ENCODE data around the gene TMEM156.

DNA sequence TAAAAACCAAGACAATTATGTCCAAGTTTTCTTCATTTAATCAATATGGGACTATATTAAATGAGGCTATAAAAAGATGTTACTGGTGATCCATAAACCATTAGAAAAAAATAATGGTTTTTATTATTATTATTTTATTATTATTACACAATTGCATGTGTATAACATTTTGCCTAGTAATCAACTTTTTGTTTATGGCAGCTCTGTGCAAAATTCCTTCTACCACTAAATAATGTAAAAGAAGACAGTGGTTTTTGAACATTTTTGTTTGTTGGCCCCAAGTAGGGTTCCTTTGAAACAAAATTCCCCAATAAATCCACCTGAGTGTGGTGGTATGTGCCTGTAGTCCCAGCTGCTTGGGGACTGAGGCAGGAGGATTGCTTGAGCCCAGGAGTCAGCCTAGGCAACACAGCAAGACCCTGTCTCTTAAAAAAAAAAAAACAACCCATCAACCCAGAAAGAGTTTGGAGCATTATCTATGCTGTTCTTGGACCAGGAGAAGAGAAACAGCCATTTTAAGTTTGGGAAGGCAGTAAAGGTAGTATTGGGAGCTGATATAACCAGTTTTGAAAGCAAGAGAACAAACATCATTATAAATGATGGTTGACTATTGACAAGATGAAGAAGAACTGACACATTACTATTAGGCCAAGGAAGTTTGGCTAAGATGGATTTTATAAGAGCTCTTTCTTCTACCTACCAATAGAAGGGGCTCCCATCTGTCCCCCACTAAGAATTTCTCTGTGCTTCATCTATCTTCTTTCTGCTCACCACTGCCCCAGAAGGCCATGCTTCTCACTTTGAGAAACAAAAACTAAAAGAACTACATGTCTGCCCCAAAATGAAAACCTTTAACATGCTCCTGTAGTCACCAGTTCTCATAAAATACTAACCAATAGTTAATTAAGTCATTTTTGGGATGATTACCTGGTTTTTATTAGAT is 2.2 kb downstream of the TMEM156 start:
- TF ChIP-seq EP300 (conservative IDR thresholded peaks at IDR 0.05; ENCODE audit: poor library complexity, severe bottlenecking) = no peak
- TF ChIP-seq, protein P1, sequence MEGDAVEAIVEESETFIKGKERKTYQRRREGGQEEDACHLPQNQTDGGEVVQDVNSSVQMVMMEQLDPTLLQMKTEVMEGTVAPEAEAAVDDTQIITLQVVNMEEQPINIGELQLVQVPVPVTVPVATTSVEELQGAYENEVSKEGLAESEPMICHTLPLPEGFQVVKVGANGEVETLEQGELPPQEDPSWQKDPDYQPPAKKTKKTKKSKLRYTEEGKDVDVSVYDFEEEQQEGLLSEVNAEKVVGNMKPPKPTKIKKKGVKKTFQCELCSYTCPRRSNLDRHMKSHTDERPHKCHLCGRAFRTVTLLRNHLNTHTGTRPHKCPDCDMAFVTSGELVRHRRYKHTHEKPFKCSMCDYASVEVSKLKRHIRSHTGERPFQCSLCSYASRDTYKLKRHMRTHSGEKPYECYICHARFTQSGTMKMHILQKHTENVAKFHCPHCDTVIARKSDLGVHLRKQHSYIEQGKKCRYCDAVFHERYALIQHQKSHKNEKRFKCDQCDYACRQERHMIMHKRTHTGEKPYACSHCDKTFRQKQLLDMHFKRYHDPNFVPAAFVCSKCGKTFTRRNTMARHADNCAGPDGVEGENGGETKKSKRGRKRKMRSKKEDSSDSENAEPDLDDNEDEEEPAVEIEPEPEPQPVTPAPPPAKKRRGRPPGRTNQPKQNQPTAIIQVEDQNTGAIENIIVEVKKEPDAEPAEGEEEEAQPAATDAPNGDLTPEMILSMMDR (IDR thresholded peaks at IDR 0.05; ENCODE audit: poor library complexity, severe bottlenecking) = no peak
- TF ChIP-seq EZH2 (IDR thresholded peaks at IDR 0.05; ENCODE audit: borderline replicate concordance, insufficient read depth, low read length, poor library complexity, severe bottlenecking) = no peak
- TF ChIP-seq MXI1 (conservative IDR thresholded peaks at IDR 0.05; ENCODE audit: poor library complexity, severe bottlenecking) = no peak
- no peak for TF ChIP-seq POLR2AphosphoS5 (IDR thresholded peaks at IDR 0.05)
- TF ChIP-seq SMC3 (conservative IDR thresholded peaks at IDR 0.05; ENCODE audit: poor library complexity) = no peak
- TF ChIP-seq RAD21 (conservative IDR thresholded peaks at IDR 0.05) = no peak

Data from neural cell (in vitro differentiated cells).